Measurements from ENCODE around the gene MED9. TPM values are rescaled to one million over a fixed set of nuclear protein-coding genes. Genes with fewer than 3 reads are reported as not detected.

Gene MED9
- total RNA-seq, 2 donors from 2014 or later = 18.4 to 20.5 TPM

DNA sequence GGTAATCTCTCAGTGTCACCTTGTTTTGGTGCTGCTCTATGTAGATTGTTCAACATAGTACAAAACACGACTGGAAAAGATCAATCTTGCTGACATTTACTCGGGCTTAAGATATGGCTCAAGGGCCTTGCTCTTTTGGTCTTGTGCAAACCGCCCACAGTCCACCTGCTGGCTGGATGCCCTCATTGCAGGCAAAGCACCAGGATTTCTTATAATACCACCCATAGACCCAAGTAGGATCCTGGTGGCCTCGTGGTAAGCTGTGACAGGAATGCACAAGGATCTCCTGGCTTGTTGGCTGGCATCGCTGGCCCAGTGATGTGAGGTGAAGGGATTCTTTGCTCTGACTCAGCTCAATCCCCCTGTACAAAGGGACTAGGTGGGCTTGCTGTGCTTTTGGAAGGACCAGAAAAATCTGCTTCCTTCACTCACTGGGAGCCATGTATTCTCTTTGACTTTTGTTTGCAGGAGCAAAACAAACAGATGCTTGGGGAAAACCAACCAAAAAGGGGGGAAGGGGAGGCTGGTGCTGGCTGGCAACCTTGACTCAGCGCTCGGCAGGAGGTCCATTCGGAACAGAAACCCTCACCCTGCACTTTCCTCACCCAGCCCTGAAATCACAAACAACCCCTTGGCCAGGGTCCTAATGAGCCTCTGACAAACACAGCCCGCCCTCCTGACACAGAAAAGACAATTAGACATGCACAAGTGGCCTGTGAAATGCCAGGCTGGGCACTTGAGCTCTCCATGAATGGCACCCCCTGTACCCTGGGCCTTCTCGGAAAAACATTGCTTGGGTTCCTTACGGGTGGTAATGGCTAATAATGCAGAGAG lies 36.6 kb upstream of the MED9 start:
- DNase-seq = peak; percentile 97
- H3K9ac ChIP-seq (ENCODE audit: extremely low read depth, low read length, poor library complexity, severe bottlenecking) = no peak overlapping the region
- peaks cover 11% of the 10 kb centered on the region for H3K9me3 Mint-ChIP-seq
- no peaks in the 10 kb centered on the region for H3K27me3 Mint-ChIP-seq (ENCODE audit: insufficient read depth)
- H3K27ac ChIP-seq (ENCODE audit: low read depth, low read length) = no peak overlapping the region
- H3K9me3 ChIP-seq (ENCODE audit: control insufficient read depth, low read length) = no peaks in the 10 kb centered on the region
- H3K27ac Mint-ChIP-seq = peak overlapping the region; percentile 89
- no peaks in the 10 kb centered on the region for H3K27me3 ChIP-seq (ENCODE audit: control insufficient read depth, insufficient read depth, low read length, poor library complexity, severe bottlenecking)
- TF ChIP-seq, protein P1, sequence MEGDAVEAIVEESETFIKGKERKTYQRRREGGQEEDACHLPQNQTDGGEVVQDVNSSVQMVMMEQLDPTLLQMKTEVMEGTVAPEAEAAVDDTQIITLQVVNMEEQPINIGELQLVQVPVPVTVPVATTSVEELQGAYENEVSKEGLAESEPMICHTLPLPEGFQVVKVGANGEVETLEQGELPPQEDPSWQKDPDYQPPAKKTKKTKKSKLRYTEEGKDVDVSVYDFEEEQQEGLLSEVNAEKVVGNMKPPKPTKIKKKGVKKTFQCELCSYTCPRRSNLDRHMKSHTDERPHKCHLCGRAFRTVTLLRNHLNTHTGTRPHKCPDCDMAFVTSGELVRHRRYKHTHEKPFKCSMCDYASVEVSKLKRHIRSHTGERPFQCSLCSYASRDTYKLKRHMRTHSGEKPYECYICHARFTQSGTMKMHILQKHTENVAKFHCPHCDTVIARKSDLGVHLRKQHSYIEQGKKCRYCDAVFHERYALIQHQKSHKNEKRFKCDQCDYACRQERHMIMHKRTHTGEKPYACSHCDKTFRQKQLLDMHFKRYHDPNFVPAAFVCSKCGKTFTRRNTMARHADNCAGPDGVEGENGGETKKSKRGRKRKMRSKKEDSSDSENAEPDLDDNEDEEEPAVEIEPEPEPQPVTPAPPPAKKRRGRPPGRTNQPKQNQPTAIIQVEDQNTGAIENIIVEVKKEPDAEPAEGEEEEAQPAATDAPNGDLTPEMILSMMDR (conservative IDR thresholded peaks at IDR 0.05) = peak; percentile 84
- WGBS, 2 experiments (ENCODE audit: insufficient coverage in 1 of 2, insufficient read length in 1 of 2) = 67 to 70% methylated on average over 5 to 11 of the region's 11 CpGs
- no peaks in the 10 kb centered on the region for H3K36me3 Mint-ChIP-seq (ENCODE audit: low read depth)
- no peak overlapping the region for H3K4me3 ChIP-seq (ENCODE audit: low read length)
- H3K4me1 ChIP-seq (ENCODE audit: control insufficient read depth, insufficient read depth, low read length) = peaks cover 6% of the 10 kb centered on the region
- peaks cover 32% of the 10 kb centered on the region for H3K4me1 Mint-ChIP-seq
- peak overlapping the region; percentile 21 for H3K4me3 Mint-ChIP-seq
- no peaks in the 10 kb centered on the region for H3K36me3 ChIP-seq (ENCODE audit: control insufficient read depth, insufficient read depth, low read length)

DNA sequence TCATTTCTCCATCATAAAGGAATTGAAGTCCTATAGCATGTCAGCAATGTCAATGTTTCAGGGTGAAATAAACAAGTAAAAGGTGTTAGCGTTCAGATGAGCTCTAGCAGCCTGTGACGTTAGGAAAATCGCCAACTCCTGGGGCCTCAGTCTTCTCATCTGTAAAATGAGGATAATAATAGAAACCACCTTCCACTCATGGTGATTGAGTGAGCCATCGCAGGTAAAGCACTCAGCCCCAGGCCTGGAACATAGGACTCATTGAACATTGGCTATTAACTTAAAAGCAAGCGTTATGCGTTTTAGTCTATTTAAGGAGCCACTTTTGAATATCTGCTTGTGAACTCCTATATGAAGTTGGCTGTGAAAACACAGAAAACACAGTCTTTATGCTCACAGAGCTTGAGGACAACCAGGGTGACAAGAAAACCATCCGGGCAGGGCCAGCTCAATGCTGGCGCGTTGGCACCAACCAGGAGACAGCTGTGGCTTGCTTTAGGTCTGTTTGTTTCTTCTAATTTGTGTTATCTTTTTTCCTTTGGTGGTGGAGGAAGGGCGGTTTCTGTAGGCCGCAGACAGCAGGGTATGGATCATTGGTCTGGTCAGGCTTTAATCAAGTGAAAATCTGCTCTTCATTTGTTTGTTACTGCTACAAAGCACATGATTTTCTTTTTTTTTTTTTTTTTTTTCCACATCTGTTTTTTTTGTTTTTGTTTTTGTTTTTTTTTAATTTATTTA lies 35.7 kb upstream of the MED9 start:
- WGBS, 2 experiments (ENCODE audit: insufficient coverage in 1 of 2, insufficient read length in 1 of 2) = 91 to 100% methylated on average over 6 to 11 of the region's 11 CpGs
- peak overlapping the region; percentile 94 for H3K27ac Mint-ChIP-seq
- no peak overlapping the region for H3K27ac ChIP-seq (ENCODE audit: low read depth, low read length)

DNA sequence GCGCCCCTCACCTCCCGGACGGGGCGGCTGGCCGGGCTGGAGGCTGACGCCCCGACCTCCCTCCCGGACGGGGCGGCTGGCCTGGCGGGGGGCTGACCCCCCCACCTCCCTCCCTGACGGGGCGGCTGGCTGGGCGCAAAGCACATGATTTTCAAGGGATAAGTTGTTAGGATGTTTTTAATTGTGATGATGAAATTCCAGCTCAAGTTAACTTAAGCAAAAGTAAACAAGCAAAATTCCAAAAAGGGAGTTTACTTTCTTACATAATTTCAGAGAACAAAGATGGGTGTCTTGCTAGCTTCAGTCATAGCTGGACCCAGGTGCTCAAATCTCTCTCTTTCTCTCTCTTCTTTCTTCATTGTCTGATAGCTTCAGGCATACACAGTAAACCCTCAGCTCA lies 33.6 kb upstream of the MED9 start:
- H3K27me3 Mint-ChIP-seq (ENCODE audit: insufficient read depth) = peaks cover 2% of the 10 kb centered on the region
- H3K36me3 Mint-ChIP-seq (ENCODE audit: low read depth) = no peaks in the 10 kb centered on the region
- Histone ChIP-seq H3K4me3 (ENCODE audit: low read length) (no peak overlapping the region), H3K36me3 (ENCODE audit: control insufficient read depth, insufficient read depth, low read length) (no peaks in the 10 kb centered on the region), H3K27me3 (ENCODE audit: control insufficient read depth, insufficient read depth, low read length, poor library complexity, severe bottlenecking) (no peaks in the 10 kb centered on the region), H3K4me1 (ENCODE audit: control insufficient read depth, insufficient read depth, low read length) (peaks cover 7% of the 10 kb centered on the region), H3K9me3 (ENCODE audit: control insufficient read depth, low read length) (peaks cover 7% of the 10 kb centered on the region), H3K27ac (ENCODE audit: low read depth, low read length) (no peak overlapping the region), H3K9ac (ENCODE audit: extremely low read depth, low read length, poor library complexity, severe bottlenecking) (no peak overlapping the region)
- peaks cover 41% of the 10 kb centered on the region for H3K4me1 Mint-ChIP-seq
- H3K27ac Mint-ChIP-seq = peak overlapping the region; percentile 68
- H3K9me3 Mint-ChIP-seq = peaks cover 15% of the 10 kb centered on the region
- TF ChIP-seq, protein P1 (conservative IDR thresholded peaks at IDR 0.05) = no peak
- peak overlapping the region; percentile 26 for H3K4me3 Mint-ChIP-seq
- DNase-seq = no peak
- WGBS, 2 experiments (ENCODE audit: insufficient coverage in 1 of 2, insufficient read length in 1 of 2) = 100% methylated on average over 1 of the region's 14 CpGs; no CpG with 5 or more reads in 1 of the 2 experiments

More for the DNA sequence above, 35.7 kb upstream of the MED9 start:
- Mint-ChIP-seq H3K4me3 (no peak overlapping the region), H3K36me3 (ENCODE audit: low read depth) (no peaks in the 10 kb centered on the region), H3K9me3 (peaks cover 11% of the 10 kb centered on the region), H3K4me1 (peaks cover 36% of the 10 kb centered on the region), H3K27me3 (ENCODE audit: insufficient read depth) (no peaks in the 10 kb centered on the region)
- Histone ChIP-seq H3K36me3 (ENCODE audit: control insufficient read depth, insufficient read depth, low read length) (no peaks in the 10 kb centered on the region), H3K9me3 (ENCODE audit: control insufficient read depth, low read length) (no peaks in the 10 kb centered on the region), H3K4me3 (ENCODE audit: low read length) (no peak overlapping the region), H3K4me1 (ENCODE audit: control insufficient read depth, insufficient read depth, low read length) (peaks cover 3% of the 10 kb centered on the region), H3K27me3 (ENCODE audit: control insufficient read depth, insufficient read depth, low read length, poor library complexity, severe bottlenecking) (no peaks in the 10 kb centered on the region), H3K9ac (ENCODE audit: extremely low read depth, low read length, poor library complexity, severe bottlenecking) (no peak overlapping the region)
- DNase-seq = peak; percentile 57
- TF ChIP-seq, protein P1 (conservative IDR thresholded peaks at IDR 0.05) = no peak
